OCI-LY7 (cell line): Measurements from ENCODE around the gene CHPT1.

Experiments used
- EZH2phosphoT487 ChIP-seq: fragments of 200-600 bp; sonication (generic); IDR thresholded peaks from 2 replicates; pipeline ENCODE4 v1.6.1; 2018; ENCODE audit warnings: low read depth, borderline replicate concordance, mild to moderate bottlenecking, mixed run types, antibody characterized with exemption, low read length, moderate library complexity, mixed read lengths
- TF ChIP-seq, protein P1 (sequence below): fragments of 200-600 bp; sonication (generic); conservative IDR thresholded peaks from 2 replicates; pipeline ENCODE4 v1.5.1; 2014; ENCODE audit warnings: mild to moderate bottlenecking, antibody characterized with exemption, low read length, moderate library complexity, mixed read lengths

DNA sequence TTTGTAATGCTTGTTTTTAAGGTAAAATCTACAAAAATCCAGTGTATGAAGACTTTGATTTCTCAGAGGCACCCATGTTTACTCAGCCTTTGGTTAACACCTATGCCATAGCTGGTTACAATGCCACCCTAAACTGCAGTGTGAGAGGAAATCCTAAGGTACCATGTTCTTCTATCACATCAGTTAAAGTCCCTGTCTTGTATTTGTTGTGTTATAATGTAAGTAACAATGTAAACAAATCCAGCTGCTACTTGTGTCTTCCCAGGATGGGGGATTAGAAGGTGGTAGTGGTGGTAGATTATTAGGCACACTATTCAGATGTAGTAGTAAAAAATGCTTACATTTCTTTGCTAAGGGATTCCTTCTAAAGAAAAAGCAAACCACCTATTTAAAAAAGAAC, 19.4 kb upstream of the CHPT1 start:
- TF ChIP-seq, protein P1, sequence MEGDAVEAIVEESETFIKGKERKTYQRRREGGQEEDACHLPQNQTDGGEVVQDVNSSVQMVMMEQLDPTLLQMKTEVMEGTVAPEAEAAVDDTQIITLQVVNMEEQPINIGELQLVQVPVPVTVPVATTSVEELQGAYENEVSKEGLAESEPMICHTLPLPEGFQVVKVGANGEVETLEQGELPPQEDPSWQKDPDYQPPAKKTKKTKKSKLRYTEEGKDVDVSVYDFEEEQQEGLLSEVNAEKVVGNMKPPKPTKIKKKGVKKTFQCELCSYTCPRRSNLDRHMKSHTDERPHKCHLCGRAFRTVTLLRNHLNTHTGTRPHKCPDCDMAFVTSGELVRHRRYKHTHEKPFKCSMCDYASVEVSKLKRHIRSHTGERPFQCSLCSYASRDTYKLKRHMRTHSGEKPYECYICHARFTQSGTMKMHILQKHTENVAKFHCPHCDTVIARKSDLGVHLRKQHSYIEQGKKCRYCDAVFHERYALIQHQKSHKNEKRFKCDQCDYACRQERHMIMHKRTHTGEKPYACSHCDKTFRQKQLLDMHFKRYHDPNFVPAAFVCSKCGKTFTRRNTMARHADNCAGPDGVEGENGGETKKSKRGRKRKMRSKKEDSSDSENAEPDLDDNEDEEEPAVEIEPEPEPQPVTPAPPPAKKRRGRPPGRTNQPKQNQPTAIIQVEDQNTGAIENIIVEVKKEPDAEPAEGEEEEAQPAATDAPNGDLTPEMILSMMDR = no peak
- no peak for TF ChIP-seq EZH2phosphoT487
